ENCODE results near the gene LRCH1. TPM values are rescaled to one million over a fixed set of nuclear protein-coding genes. Genes with fewer than 3 reads are reported as not detected.

The LRCH1 gene
- polyA plus RNA-seq, 1 of the 3 experiments (the other 2 are of a cell fraction): 5.5 TPM

DNA sequence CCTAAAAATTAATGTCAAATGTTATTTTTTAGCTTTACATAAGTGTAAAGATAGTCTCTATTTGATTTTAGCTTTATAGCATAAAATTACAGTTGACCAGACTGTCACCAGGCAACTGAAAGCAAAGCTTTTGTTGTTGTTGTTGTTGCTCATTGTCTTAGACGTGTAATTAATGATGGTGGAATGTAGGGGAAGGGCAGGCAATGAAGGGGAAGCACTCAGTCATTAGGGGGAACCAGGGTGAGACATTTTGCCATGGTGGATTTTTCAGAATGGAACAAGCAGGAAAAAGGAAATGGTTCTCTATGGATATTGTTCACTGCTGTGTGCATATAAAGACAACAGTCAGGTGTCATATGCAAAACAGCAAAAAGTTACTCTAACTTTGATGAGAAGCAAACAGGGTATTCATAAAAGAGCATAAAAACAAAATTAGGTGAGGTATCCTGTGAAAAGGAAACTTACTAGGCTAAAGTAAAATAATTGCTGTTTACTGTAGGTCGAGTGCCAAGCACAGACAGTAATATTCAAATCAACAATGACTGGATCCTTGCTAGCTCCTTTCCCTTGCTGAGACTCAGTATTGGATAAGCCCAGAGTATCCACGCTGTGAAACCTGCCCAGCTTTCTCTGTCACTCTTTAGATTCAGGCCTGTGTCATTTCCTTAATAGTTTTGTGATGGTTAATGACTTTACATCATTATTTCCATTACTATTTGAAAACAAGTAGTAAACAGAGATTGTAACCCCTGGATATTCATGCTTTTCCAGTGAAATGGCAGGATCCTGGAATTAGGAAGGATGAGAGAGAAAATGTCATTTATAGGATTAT lies 110.5 kb downstream of the LRCH1 start:
- H3K4me2 ChIP-seq: no peak overlapping the region
- H3K27ac ChIP-seq (ENCODE audit: low read depth in 2 of 2, low read length in 1 of 2): no peak overlapping the region; a peak in 1 of 4 replicates
- peaks cover 14% of the 10 kb centered on the region for H3F3A ChIP-seq (replicated peaks; ENCODE audit: insufficient read depth)
- DNase-seq: no peak
- H3K9me3 ChIP-seq: no peaks in the 10 kb centered on the region
- H3K27me3 ChIP-seq (ENCODE audit: insufficient read depth): no peaks in the 10 kb centered on the region
- ChIA-PET POLR2A (no interaction called here), CTCF (interaction anchor here (0.9 to 1.8 kb wide), 4 partner anchors 12 to 112 kb away, joined by 4 to 7 read pairs (median 4); no protein-coding TSS in a partner anchor)
- WGBS (ENCODE audit: low lambda C conversion rate): 71% methylated on average over 3 of the region's 3 CpGs
- no peak overlapping the region for H2AFZ ChIP-seq (ENCODE audit: low read depth)
- H3K36me3 ChIP-seq (replicated peaks in 1 of 2; ENCODE audit: control insufficient read depth in 1 of 2, insufficient read depth in 2 of 2, low read length in 1 of 2): peaks cover 0 to 4% of the 10 kb centered on the region in 2 experiments
- peaks cover 15 to 44% of the 10 kb centered on the region in 2 experiments for H3K4me1 ChIP-seq (ENCODE audit: control insufficient read depth in 1 of 2, insufficient read depth in 2 of 2, low read depth in 1 of 2, low read length in 1 of 2)
- no peaks in the 10 kb centered on the region for H3K9me2 ChIP-seq
- peaks cover 64% of the 10 kb centered on the region for H3K79me2 ChIP-seq (ENCODE audit: insufficient read depth)
- TF ChIP-seq YY1 (IDR thresholded peaks at IDR 0.05; ENCODE audit: low read depth) (no peak), FOXM1 (IDR thresholded peaks at IDR 0.05; ENCODE audit: low read depth) (no peak), NFIC (IDR thresholded peaks at IDR 0.05; ENCODE audit: borderline replicate concordance) (no peak)
- H3K4me3 ChIP-seq (ENCODE audit: low read depth in 2 of 2, low read length in 1 of 2): no peak overlapping the region
- no peaks in the 10 kb centered on the region for H4K20me1 ChIP-seq (ENCODE audit: insufficient read depth)
- no peak overlapping the region for H3K9ac ChIP-seq

DNA sequence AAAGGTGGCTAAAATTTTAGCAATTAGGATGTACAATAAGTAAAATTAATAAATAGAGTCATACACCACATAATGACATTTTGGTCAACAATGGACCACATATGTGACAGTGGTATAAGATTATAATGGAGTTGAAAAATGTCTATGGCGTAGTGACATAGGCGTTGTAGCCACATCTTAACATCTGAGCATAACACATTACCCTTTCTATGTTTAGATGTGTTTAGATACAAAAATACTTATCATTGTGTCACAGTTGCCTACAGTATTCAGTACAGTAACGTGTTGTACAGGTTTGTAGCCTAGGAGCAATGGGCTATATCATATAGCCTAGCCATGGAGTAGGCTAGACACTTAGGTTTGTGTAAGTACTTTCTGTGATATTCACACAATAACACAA lies 111.2 kb downstream of the LRCH1 start:
- H3K4me1 ChIP-seq (ENCODE audit: control insufficient read depth in 1 of 2, insufficient read depth in 2 of 2, low read depth in 1 of 2, low read length in 1 of 2): peaks cover 18 to 48% of the 10 kb centered on the region in 2 experiments
- H3K27ac ChIP-seq (ENCODE audit: low read depth in 2 of 2, low read length in 1 of 2): no peak overlapping the region; a peak in 1 of 4 replicates
- H3K4me3 ChIP-seq (ENCODE audit: low read depth in 2 of 2, low read length in 1 of 2): no peak overlapping the region
- POLR2A ChIA-PET: no interaction called here
- TF ChIP-seq GABPA (IDR thresholded peaks at IDR 0.05; ENCODE audit: low read depth) (no peak), ELF1 (IDR thresholded peaks at IDR 0.05) (no peak), RFX5 (IDR thresholded peaks at IDR 0.05; ENCODE audit: low read length) (no peak), REST (IDR thresholded peaks at IDR 0.05; ENCODE audit: low read depth, low read length) (no peak), MEF2A (IDR thresholded peaks at IDR 0.05; ENCODE audit: borderline replicate concordance, low read depth) (no peak)
- H3K9me3 ChIP-seq: no peaks in the 10 kb centered on the region
- CTCF ChIA-PET: interaction anchor here (1.4 kb wide), 1 partner anchor 112 kb away, joined by 4 read pairs; no protein-coding TSS in a partner anchor
- H3K9ac ChIP-seq: no peak overlapping the region
- no peaks in the 10 kb centered on the region for H3K9me2 ChIP-seq
- no peaks in the 10 kb centered on the region for H4K20me1 ChIP-seq (ENCODE audit: insufficient read depth)
- H3F3A ChIP-seq (replicated peaks; ENCODE audit: insufficient read depth): peaks cover 18% of the 10 kb centered on the region
- no peak for DNase-seq
- peaks cover 0 to 4% of the 10 kb centered on the region in 2 experiments for H3K36me3 ChIP-seq (replicated peaks in 1 of 2; ENCODE audit: control insufficient read depth in 1 of 2, insufficient read depth in 2 of 2, low read length in 1 of 2)
- no peaks in the 10 kb centered on the region for H3K27me3 ChIP-seq (ENCODE audit: insufficient read depth)
- 95% methylated on average over 3 of the region's 3 CpGs for WGBS (ENCODE audit: low lambda C conversion rate)
- H3K4me2 ChIP-seq: no peak overlapping the region
- no peak overlapping the region for H2AFZ ChIP-seq (ENCODE audit: low read depth)
- H3K79me2 ChIP-seq (ENCODE audit: insufficient read depth): peaks cover 67% of the 10 kb centered on the region

Data from SK-N-SH (cell line).